Parathyroid adenoma (tissue), 2 donors: Measurements from ENCODE around the gene EHD1.

Experiments used
- H2AFZ ChIP-seq: fragments of 300-600 bp; sonication (generic); one replicate; pipeline ENCODE4 v1.7.0; 2017; ENCODE audit warnings: antibody characterized with exemption, mild to moderate bottlenecking
- H3K27ac ChIP-seq: fragments of 300-600 bp; sonication (generic); one replicate; pipeline ENCODE4 v1.7.0; 2017
- H3K27me3 ChIP-seq: fragments of 300-600 bp; sonication (generic); one replicate; pipeline ENCODE4 v1.7.0; 2017; ENCODE audit warnings: low read length; ENCODE audit not compliant: control insufficient read depth, insufficient read depth
- H3K36me3 ChIP-seq: fragments of 300-600 bp; sonication (generic); one replicate; pipeline ENCODE4 v1.7.0; 2017; ENCODE audit warnings: low read length; ENCODE audit not compliant: control insufficient read depth, insufficient read depth
- H3K4me1 ChIP-seq: fragments of 300-600 bp; sonication (generic); one replicate; pipeline ENCODE4 v1.7.0; 2017; ENCODE audit warnings: control low read depth
- H3K4me2 ChIP-seq: fragments of 300-600 bp; sonication (generic); one replicate; pipeline ENCODE4 v1.7.0; 2017; ENCODE audit warnings: low read length
- H3K4me3 ChIP-seq: fragments of 300-600 bp; sonication (generic); one replicate; pipeline ENCODE4 v1.7.0; 2017; ENCODE audit warnings: low read depth, low read length
- H3K79me2 ChIP-seq: fragments of 300-600 bp; sonication (generic); one replicate; pipeline ENCODE4 v1.7.0; 2017; ENCODE audit warnings: control low read depth
- H3K9ac ChIP-seq: fragments of 300-600 bp; sonication (generic); one replicate; pipeline ENCODE4 v1.7.0; 2017; ENCODE audit warnings: mild to moderate bottlenecking
- H3K9me3 ChIP-seq: fragments of 300-600 bp; sonication (generic); one replicate; pipeline ENCODE4 v1.7.0; 2017; ENCODE audit warnings: low read length; ENCODE audit not compliant: control insufficient read depth
- CTCF ChIP-seq: fragments of 300-600 bp; sonication (generic); IDR thresholded peaks from one replicate; pipeline ENCODE4 v1.7.0; 2017; ENCODE audit warnings: antibody characterized with exemption, mild to moderate bottlenecking
- donor health status: primary hyperparathyroidism.

The EHD1 gene

GRCh38 chr11:64923944-64924909 lies 45.8 kb upstream of the EHD1 start, which contains the start of gene PPP2R5B:
Gene PPP2R5B, plus strand, starts transcription at chr11:64924689. Its CDS starts 1,046 bp downstream, at chr11:64925735.
- Histone ChIP-seq H3K4me1 (peaks cover 2% of the 10 kb centered on the region), H2AFZ (peak within 1 kb of the TSS; percentile 89), H3K9me3 (no peaks in the 10 kb centered on the region), H3K4me2 (peak within 1 kb of the TSS; percentile 96), H3K79me2 (no peaks in the 10 kb centered on the region), H3K27me3 (no peaks in the 10 kb centered on the region), H3K36me3 (no peaks in the 10 kb centered on the region), H3K27ac (peak within 1 kb of the TSS; percentile 85), H3K4me3 (peak within 1 kb of the TSS; percentile 80), H3K9ac (peak within 1 kb of the TSS; percentile 53)
- TF ChIP-seq CTCF, result no peak

- H3K27me3 ChIP-seq, result no peaks in the 10 kb centered on the region
- H3K36me3 ChIP-seq, result no peaks in the 10 kb centered on the region
- H3K4me1 ChIP-seq, result peaks cover 2% of the 10 kb centered on the region
- H2AFZ ChIP-seq, result no peak overlapping the region
- no peak for TF ChIP-seq CTCF
- H3K79me2 ChIP-seq, result no peaks in the 10 kb centered on the region
- no peak overlapping the region for H3K9ac ChIP-seq
- no peak overlapping the region for H3K4me2 ChIP-seq
- no peak overlapping the region for H3K27ac ChIP-seq
- no peaks in the 10 kb centered on the region for H3K9me3 ChIP-seq
- H3K4me3 ChIP-seq, result no peak overlapping the region
Measured at GRCh38 chr11:64923151-64923661, 44.8 kb upstream of the EHD1 start.

GRCh38 chr11:64921384-64921783 lies 43.0 kb upstream of the EHD1 start:
- no peak overlapping the region for H3K9ac ChIP-seq

GRCh38 chr11:64920124-64920523 lies 41.7 kb upstream of the EHD1 start:
- H3K9me3 ChIP-seq, result no peaks in the 10 kb centered on the region
- H2AFZ ChIP-seq, result no peak overlapping the region
- H3K9ac ChIP-seq, result no peak overlapping the region
- no peak for TF ChIP-seq CTCF
- H3K27ac ChIP-seq, result no peak overlapping the region
- no peaks in the 10 kb centered on the region for H3K36me3 ChIP-seq
- H3K27me3 ChIP-seq, result no peaks in the 10 kb centered on the region
- no peak overlapping the region for H3K4me2 ChIP-seq
- peaks cover 2% of the 10 kb centered on the region for H3K4me1 ChIP-seq
- H3K4me3 ChIP-seq, result no peak overlapping the region
- H3K79me2 ChIP-seq, result no peaks in the 10 kb centered on the region

More at GRCh38 chr11:64921384-64921783, 43.0 kb upstream of the EHD1 start:
- Histone ChIP-seq H3K27ac (no peak overlapping the region), H3K9me3 (no peaks in the 10 kb centered on the region), H3K36me3 (no peaks in the 10 kb centered on the region), H3K27me3 (no peaks in the 10 kb centered on the region), H3K4me2 (no peak overlapping the region), H3K4me3 (no peak overlapping the region), H3K4me1 (peaks cover 2% of the 10 kb centered on the region), H2AFZ (no peak overlapping the region), H3K79me2 (no peaks in the 10 kb centered on the region)
- TF ChIP-seq CTCF, result no peak
